ENCODE measurements around the gene STX1A.

STX1A gene

DNA sequence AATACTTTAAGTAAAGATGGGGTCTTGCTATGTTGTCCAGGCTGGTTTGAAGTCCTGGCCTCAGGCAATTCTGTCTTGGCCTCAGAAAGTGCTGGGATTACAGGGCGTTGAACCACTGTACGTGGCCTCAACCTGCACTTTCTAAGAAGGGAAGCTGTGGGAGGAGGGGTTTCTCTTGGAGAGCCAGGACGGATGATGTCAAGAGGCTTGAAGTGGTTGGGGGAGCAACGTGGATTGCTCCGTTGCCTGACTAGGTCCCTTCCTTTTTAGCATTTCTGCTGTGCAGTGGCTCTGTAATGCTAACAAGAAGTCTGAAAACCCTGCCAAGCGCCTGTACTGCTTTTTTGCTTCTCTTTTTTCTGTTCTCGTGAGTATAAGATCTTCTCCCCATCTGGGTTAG, 28.8 kb downstream of the STX1A start:
- Histone ChIP-seq H3K4me1 (ENCODE audit: insufficient read depth, insufficient read length) (no peaks in the 10 kb centered on the region), H3K36me3 (ENCODE audit: insufficient read depth, insufficient read length, low read length) (peaks cover 90% of the 10 kb centered on the region), H3K9me3 (ENCODE audit: insufficient read depth, low read length) (no peaks in the 10 kb centered on the region), H3K9ac (ENCODE audit: insufficient read length, low read depth) (no peak overlapping the region), H3K27me3 (ENCODE audit: insufficient read depth, insufficient read length) (no peaks in the 10 kb centered on the region), H3K4me3 (ENCODE audit: insufficient read length, low read depth) (no peak overlapping the region)
- no peak for DNase-seq (ENCODE audit: low read depth, low spot score)
- TF ChIP-seq YY1 (IDR thresholded peaks at IDR 0.05; ENCODE audit: insufficient read depth, insufficient read length) (no peak), SUZ12 (IDR thresholded peaks at IDR 0.05; ENCODE audit: extremely low read depth, insufficient read depth, insufficient read length) (no peak), ZNF274 (IDR thresholded peaks at IDR 0.05; ENCODE audit: low read depth, low read length) (no peak)

DNA sequence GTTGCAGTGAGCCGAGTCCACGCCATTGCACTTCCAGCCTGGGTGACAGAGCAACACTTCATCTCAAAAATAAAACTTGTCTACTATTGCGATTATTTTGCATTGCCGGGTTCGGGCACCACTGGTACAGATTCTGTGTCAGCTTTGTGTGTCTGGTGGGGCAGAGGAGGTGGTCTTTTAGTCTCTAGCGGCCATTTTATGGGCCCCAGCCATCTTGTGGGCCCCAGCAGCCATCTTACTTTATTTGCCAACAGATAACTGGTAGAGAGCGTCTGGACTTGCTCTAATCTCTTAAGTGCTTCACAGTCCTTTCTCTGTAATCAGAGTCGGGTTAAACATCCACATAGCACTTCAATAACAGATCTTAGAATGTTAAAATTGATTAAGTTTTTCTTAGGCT, 31.2 kb downstream of the STX1A start:
- Histone ChIP-seq H3K4me3 (ENCODE audit: insufficient read length, low read depth) (no peak overlapping the region), H3K9ac (ENCODE audit: insufficient read length, low read depth) (no peak overlapping the region), H3K9me3 (ENCODE audit: insufficient read depth, low read length) (no peaks in the 10 kb centered on the region), H3K4me1 (ENCODE audit: insufficient read depth, insufficient read length) (no peaks in the 10 kb centered on the region), H3K27me3 (ENCODE audit: insufficient read depth, insufficient read length) (no peaks in the 10 kb centered on the region), H3K36me3 (ENCODE audit: insufficient read depth, insufficient read length, low read length) (peaks cover 76% of the 10 kb centered on the region)
- TF ChIP-seq SUZ12 (IDR thresholded peaks at IDR 0.05; ENCODE audit: extremely low read depth, insufficient read depth, insufficient read length) (no peak), ZNF274 (IDR thresholded peaks at IDR 0.05; ENCODE audit: low read depth, low read length) (no peak)
- no peak for DNase-seq (ENCODE audit: low read depth, low spot score)

DNA sequence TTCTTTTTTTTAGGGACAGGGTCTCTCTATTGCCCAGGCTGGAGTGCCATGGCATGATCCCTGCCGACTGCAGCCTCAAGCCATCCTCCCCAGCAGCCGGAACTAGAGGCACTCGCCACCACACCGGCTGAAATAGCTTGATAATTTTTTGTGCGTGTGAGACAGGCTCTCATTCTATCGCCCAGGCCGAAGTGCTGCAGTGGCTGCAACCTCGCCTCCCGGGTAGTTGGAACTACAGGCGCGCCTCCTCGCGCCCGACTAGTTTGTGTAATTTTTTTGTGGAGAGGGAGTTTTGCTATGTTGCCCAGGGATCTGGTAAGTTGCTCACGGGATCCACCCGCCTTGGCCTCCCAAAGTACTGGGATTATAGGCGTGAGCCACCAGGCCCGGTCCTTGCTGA, 34.2 kb downstream of the STX1A start:
- Histone ChIP-seq H3K4me1 (ENCODE audit: insufficient read depth, insufficient read length) (no peaks in the 10 kb centered on the region), H3K27me3 (ENCODE audit: insufficient read depth, insufficient read length) (no peaks in the 10 kb centered on the region), H3K36me3 (ENCODE audit: insufficient read depth, insufficient read length, low read length) (peaks cover 58% of the 10 kb centered on the region), H3K4me3 (ENCODE audit: insufficient read length, low read depth) (no peak overlapping the region), H3K9me3 (ENCODE audit: insufficient read depth, low read length) (no peaks in the 10 kb centered on the region), H3K9ac (ENCODE audit: insufficient read length, low read depth) (no peak overlapping the region)
- DNase-seq (ENCODE audit: low read depth, low spot score), result no peak
- TF ChIP-seq ZNF274 (IDR thresholded peaks at IDR 0.05; ENCODE audit: low read depth, low read length) (no peak), YY1 (IDR thresholded peaks at IDR 0.05; ENCODE audit: insufficient read depth, insufficient read length) (no peak), SUZ12 (IDR thresholded peaks at IDR 0.05; ENCODE audit: extremely low read depth, insufficient read depth, insufficient read length) (no peak)

DNA sequence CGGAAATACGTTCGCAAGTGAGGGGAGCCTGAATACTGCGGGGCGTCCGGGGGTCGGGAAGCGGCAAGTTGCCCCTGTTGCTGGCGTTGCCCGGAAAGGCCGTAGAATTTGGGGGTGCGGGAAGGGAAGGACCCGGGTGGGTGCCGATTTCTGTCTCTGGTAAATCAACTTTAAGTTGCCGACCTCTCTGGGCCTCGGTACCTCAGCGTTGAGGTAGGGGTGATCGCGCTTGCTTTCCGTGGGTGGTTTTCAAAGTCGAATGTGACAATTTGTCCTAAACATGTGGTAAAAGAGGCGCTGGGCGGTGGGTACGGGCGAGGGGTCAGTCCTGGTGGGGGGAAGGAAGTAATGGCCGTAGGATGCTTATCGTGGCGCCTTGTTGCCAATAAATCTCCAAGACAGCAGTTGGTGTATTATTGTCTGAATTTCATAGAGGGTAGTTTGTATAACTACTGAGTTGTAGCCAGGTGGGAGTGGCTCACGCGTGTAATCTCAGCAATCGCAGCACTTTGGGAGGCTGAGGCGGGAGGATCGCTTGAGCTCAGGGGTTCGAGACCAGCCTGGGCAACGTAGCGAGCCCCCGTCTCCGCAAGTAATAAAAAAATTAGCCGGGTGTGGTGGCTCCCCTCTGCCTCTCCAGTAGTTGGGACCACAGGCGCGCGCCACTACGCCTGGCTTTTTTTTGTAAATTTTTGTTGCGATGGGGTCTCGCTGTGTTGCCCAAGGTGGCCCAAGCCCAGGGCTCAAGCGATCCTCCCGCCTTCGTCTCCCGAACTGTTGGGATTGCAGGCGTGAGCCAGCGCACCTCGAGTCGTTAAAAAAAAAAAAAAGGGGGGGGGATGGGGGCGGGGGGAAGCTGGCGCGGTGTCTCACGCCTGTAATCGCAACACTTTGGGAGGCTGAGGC, 35.4 kb downstream of the STX1A start:
- no peaks in the 10 kb centered on the region for H3K4me1 ChIP-seq (ENCODE audit: insufficient read depth, insufficient read length)
- no peaks in the 10 kb centered on the region for H3K9me3 ChIP-seq (ENCODE audit: insufficient read depth, low read length)
- H3K9ac ChIP-seq (ENCODE audit: insufficient read length, low read depth), result peak overlapping the region; percentile 86
- peak overlapping the region; percentile 89 for H3K4me3 ChIP-seq (ENCODE audit: insufficient read length, low read depth)
- no peak for DNase-seq (ENCODE audit: low read depth, low spot score)
- peaks cover 55% of the 10 kb centered on the region for H3K36me3 ChIP-seq (ENCODE audit: insufficient read depth, insufficient read length, low read length)
- TF ChIP-seq YY1 (IDR thresholded peaks at IDR 0.05; ENCODE audit: insufficient read depth, insufficient read length) (no peak), ZNF274 (IDR thresholded peaks at IDR 0.05; ENCODE audit: low read depth, low read length) (no peak), SUZ12 (IDR thresholded peaks at IDR 0.05; ENCODE audit: extremely low read depth, insufficient read depth, insufficient read length) (no peak)
- H3K27me3 ChIP-seq (ENCODE audit: insufficient read depth, insufficient read length), result no peaks in the 10 kb centered on the region

DNA sequence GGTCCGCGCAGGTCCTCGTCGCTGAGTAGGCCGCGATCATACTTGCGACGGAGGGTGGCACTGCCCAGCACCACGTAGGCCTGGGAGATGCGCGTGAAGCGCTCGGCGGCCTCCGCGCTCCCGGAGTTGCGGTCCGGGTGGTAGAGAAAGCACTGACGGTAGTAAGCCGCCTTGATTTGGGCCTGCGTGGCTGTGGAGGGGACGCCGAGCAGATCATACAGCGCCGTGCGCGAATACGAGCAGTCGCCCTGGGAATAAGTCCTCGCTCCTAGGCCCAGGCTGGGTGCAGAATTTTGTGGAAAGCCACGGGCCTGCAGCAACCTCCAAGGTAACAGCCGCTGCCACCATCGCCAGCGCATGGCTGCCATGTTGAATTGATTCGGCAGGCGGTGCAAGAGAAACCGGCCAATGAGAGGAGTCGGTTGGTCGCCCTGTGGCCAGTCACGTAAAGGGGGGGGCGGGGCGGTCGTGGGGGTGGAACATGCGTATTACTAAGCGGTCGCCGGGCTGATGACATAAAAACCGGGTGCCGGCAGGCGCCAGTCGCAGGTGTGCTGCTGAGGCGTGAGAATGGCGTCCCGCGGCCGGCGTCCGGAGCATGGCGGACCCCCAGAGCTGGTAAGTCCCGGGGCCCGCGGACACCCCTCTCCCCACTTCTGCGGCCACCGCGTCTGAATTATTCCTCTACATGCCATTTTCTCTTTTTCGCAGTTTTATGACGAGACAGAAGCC, 36.2 kb downstream of the STX1A start, which contains the start of the genes BUD23 and DNAJC30:
BUD23 (plus strand) TSS at position 542 of the 732 bp plus-strand sequence; CDS start at position 571, 29 bp downstream.
DNAJC30 (minus strand) TSS at position 398 of the 732 bp plus-strand sequence; CDS start at position 368, 30 bp downstream.
- DNase-seq (ENCODE audit: low read depth, low spot score), result peak; percentile 96
- H3K9ac ChIP-seq (ENCODE audit: insufficient read length, low read depth), result peak within 1 kb of the TSS; percentile 97
- no peaks in the 10 kb centered on the region for H3K27me3 ChIP-seq (ENCODE audit: insufficient read depth, insufficient read length)
- peak within 1 kb of the TSS; percentile 90 for H3K4me3 ChIP-seq (ENCODE audit: insufficient read length, low read depth)
- no peaks in the 10 kb centered on the region for H3K9me3 ChIP-seq (ENCODE audit: insufficient read depth, low read length)
- H3K36me3 ChIP-seq (ENCODE audit: insufficient read depth, insufficient read length, low read length), result peaks cover 52% of the 10 kb centered on the region
- TF ChIP-seq SUZ12 (IDR thresholded peaks at IDR 0.05; ENCODE audit: extremely low read depth, insufficient read depth, insufficient read length) (no peak), YY1 (IDR thresholded peaks at IDR 0.05; ENCODE audit: insufficient read depth, insufficient read length) (peak; percentile 83), ZNF274 (IDR thresholded peaks at IDR 0.05; ENCODE audit: low read depth, low read length) (no peak)
- no peaks in the 10 kb centered on the region for H3K4me1 ChIP-seq (ENCODE audit: insufficient read depth, insufficient read length)

DNA sequence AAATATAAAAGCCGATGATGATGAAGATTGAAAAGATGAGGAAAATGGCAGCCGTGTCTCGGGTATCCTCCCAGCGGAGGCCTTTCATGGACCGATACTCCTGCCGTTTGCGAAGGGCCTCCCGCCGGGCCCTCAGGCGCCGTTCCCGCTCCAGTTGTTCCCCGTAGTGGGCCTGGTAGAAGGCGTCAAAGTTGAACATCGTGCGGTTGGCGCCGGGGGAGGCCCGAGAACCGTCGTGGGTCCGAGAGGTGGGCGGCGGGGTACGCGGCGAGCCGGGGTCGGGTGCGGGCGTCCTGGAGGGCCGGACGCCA, 36.8 kb downstream of the STX1A start:
- DNase-seq (ENCODE audit: low read depth, low spot score), result no peak
- H3K4me3 ChIP-seq (ENCODE audit: insufficient read length, low read depth), result peak overlapping the region; percentile 90
- TF ChIP-seq SUZ12 (IDR thresholded peaks at IDR 0.05; ENCODE audit: extremely low read depth, insufficient read depth, insufficient read length) (no peak), ZNF274 (IDR thresholded peaks at IDR 0.05; ENCODE audit: low read depth, low read length) (no peak), YY1 (IDR thresholded peaks at IDR 0.05; ENCODE audit: insufficient read depth, insufficient read length) (no peak)
- no peaks in the 10 kb centered on the region for H3K4me1 ChIP-seq (ENCODE audit: insufficient read depth, insufficient read length)
- no peaks in the 10 kb centered on the region for H3K9me3 ChIP-seq (ENCODE audit: insufficient read depth, low read length)
- peak overlapping the region; percentile 97 for H3K9ac ChIP-seq (ENCODE audit: insufficient read length, low read depth)
- no peaks in the 10 kb centered on the region for H3K27me3 ChIP-seq (ENCODE audit: insufficient read depth, insufficient read length)
- H3K36me3 ChIP-seq (ENCODE audit: insufficient read depth, insufficient read length, low read length), result peaks cover 53% of the 10 kb centered on the region

DNA sequence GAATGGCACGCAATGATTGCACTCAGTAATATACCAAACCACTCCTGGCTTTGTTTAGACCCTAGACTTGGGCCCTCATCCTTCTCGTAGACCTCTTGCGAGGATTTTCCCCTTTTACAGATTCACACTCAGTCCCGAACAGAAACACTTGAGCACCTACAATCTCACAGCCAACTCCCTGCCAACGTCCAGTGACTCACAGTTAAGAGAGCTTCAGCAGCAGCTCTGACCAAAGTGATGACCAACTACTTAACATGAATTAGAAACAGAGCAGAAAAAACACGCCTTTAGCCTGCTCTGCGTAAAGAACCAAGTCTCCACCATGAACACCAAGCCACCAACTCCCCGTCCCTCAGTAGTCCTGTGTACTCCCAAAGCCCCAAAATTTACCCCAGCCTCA, 38.4 kb downstream of the STX1A start:
- Histone ChIP-seq H3K27me3 (ENCODE audit: insufficient read depth, insufficient read length) (no peaks in the 10 kb centered on the region), H3K36me3 (ENCODE audit: insufficient read depth, insufficient read length, low read length) (peaks cover 37% of the 10 kb centered on the region), H3K4me1 (ENCODE audit: insufficient read depth, insufficient read length) (no peaks in the 10 kb centered on the region), H3K9ac (ENCODE audit: insufficient read length, low read depth) (no peak overlapping the region), H3K9me3 (ENCODE audit: insufficient read depth, low read length) (no peaks in the 10 kb centered on the region), H3K4me3 (ENCODE audit: insufficient read length, low read depth) (no peak overlapping the region)
- TF ChIP-seq ZNF274 (IDR thresholded peaks at IDR 0.05; ENCODE audit: low read depth, low read length) (no peak), YY1 (IDR thresholded peaks at IDR 0.05; ENCODE audit: insufficient read depth, insufficient read length) (no peak), SUZ12 (IDR thresholded peaks at IDR 0.05; ENCODE audit: extremely low read depth, insufficient read depth, insufficient read length) (no peak)
- no peak for DNase-seq (ENCODE audit: low read depth, low spot score)
